Esophagus squamous epithelium (tissue), 4 donors: ENCODE data around the gene LRRC49.

Experiments used
- CTCF ChIP-seq, 6 experiments: fragments of 450-650 bp in 4 of 6; fragments of 200-600 bp in 2 of 6; sonication (generic) in 2 of 6; IDR thresholded peaks; one replicate each; pipeline ENCODE4 v1.5.1; 2016 to 2019; ENCODE audit warnings: antibody characterized with exemption in 6 of 6, mild to moderate bottlenecking in 4 of 6, moderate library complexity in 4 of 6
- POLR2A ChIP-seq, 4 donors: fragments of 450-650 bp; IDR thresholded peaks; one replicate each; pipeline ENCODE4 v1.6.1; 2017; ENCODE audit warnings: antibody characterized with exemption in 4 of 4, mild to moderate bottlenecking in 4 of 4, moderate library complexity in 3 of 4

- TF ChIP-seq CTCF (IDR thresholded peaks at IDR 0.05) (no peak), POLR2A (IDR thresholded peaks at IDR 0.05) (no peak)
These were observed 30.9 kb downstream of the LRRC49 start for GRCh38 chr15:70923311-70924080.
